Metanephros (tissue), 2 donors: ENCODE measurements around the gene ITGAL. TPM values are rescaled to one million over a fixed set of nuclear protein-coding genes. Genes with fewer than 3 reads are reported as not detected.

Experiments used
- small RNA-seq: library from RNA; depleted of rRNA; stranded (forward); fragments of <200 nt; gene quantifications from one replicate; pipeline ENCODE3, GENCODE V24; 2014; ENCODE audit warnings: low replicate concordance
- total RNA-seq: library from RNA; depleted of rRNA; stranded (reverse); fragments of >200 nt; gene quantifications from one replicate; pipeline ENCODE4 v1.2.3, GENCODE V29; 2014

ITGAL gene
- 9.5 TPM for total RNA-seq

GRCh38 chr16:30472328-30472942, at the start of gene ITGAL:
Gene ITGAL, plus strand, starts transcription at chr16:30472742. Its CDS starts 96 bp downstream, at chr16:30472838.

GRCh38 chr16:30429678-30430427, 42.7 kb upstream of the ITGAL start, which contains the start of gene DCTPP1:
Gene DCTPP1, minus strand, starts transcription at chr16:30430030. Its CDS starts 50 bp downstream, at chr16:30429980.

GRCh38 chr16:30445408-30446202, 26.9 kb upstream of the ITGAL start, which contains the start of gene SEPHS2:
Gene SEPHS2, minus strand, starts transcription at chr16:30445874. Its CDS starts 147 bp downstream, at chr16:30445727.

GRCh38 chr16:30526137-30526822, 53.7 kb downstream of the ITGAL start, which contains the start of gene ZNF768:
Gene ZNF768, minus strand, starts transcription at chr16:30526566. Its CDS starts 153 bp downstream, at chr16:30526413.

GRCh38 chr16:30534368-30535105, 62.0 kb downstream of the ITGAL start, which contains the start of gene ZNF747:
Gene ZNF747, minus strand, starts transcription at chr16:30534858. Its CDS starts 179 bp downstream, at chr16:30534679.

GRCh38 chr16:30557957-30558788, 85.6 kb downstream of the ITGAL start, which contains the start of gene ZNF764:
Gene ZNF764, minus strand, starts transcription at chr16:30558374. Its CDS starts 192 bp downstream, at chr16:30558182.

GRCh38 chr16:30571445-30572322, 99.1 kb downstream of the ITGAL start, which contains the start of gene ZNF688:
Gene ZNF688, minus strand, starts transcription at chr16:30571714. Its CDS starts 85 bp downstream, at chr16:30571629.

Small RNA genes lying within 50 kb of the gene (small RNA-seq; reads per million reads assigned to genes)
- not detected for gene MIR4518
- not detected for gene RF00019
- not detected for gene RNU7-61P

Other genes with a start within 250 kb of the ITGAL start
- gene NPIPB13, start 224.3 kb upstream of the ITGAL start, total RNA-seq = 4.5 TPM
- 27.7 TPM for gene CD2BP2, start 117.4 kb upstream of the ITGAL start, total RNA-seq
- gene TBC1D10B, start 102.2 kb upstream of the ITGAL start, total RNA-seq = 30.4 TPM
- 1,522 TPM for gene MYL11, start 97.9 kb upstream of the ITGAL start, total RNA-seq
- 0.41 TPM for gene SEPTIN1, start 90.2 kb upstream of the ITGAL start, total RNA-seq
- 11.4 TPM for gene ZNF48, start 77.3 kb upstream of the ITGAL start, total RNA-seq
- gene ZNF771, start 65.1 kb upstream of the ITGAL start, total RNA-seq = 12.3 TPM
- 26.9 TPM for gene DCTPP1, start 42.7 kb upstream of the ITGAL start, total RNA-seq
- 47.6 TPM for gene SEPHS2, start 26.9 kb upstream of the ITGAL start, total RNA-seq
- gene ZNF768, start 53.8 kb downstream of the ITGAL start, total RNA-seq = 33.8 TPM
- gene ZNF747, start 62.1 kb downstream of the ITGAL start, total RNA-seq = 16.9 TPM
- 14.5 TPM for gene ZNF764, start 85.6 kb downstream of the ITGAL start, total RNA-seq
- 12.1 TPM for gene ZNF688, start 99.0 kb downstream of the ITGAL start, total RNA-seq
- 20.3 TPM for gene ZNF785, start 113.0 kb downstream of the ITGAL start, total RNA-seq
- 10.0 TPM for gene ZNF689, start 137.6 kb downstream of the ITGAL start, total RNA-seq
- gene PRR14, start 178.2 kb downstream of the ITGAL start, total RNA-seq = 18.8 TPM
- gene FBRS, start 185.7 kb downstream of the ITGAL start, total RNA-seq = 31.3 TPM
- gene SRCAP, start 226.4 kb downstream of the ITGAL start, total RNA-seq = 47.5 TPM